Measurements from ENCODE around the gene MTHFD1L.

- TF ChIP-seq, protein P1, sequence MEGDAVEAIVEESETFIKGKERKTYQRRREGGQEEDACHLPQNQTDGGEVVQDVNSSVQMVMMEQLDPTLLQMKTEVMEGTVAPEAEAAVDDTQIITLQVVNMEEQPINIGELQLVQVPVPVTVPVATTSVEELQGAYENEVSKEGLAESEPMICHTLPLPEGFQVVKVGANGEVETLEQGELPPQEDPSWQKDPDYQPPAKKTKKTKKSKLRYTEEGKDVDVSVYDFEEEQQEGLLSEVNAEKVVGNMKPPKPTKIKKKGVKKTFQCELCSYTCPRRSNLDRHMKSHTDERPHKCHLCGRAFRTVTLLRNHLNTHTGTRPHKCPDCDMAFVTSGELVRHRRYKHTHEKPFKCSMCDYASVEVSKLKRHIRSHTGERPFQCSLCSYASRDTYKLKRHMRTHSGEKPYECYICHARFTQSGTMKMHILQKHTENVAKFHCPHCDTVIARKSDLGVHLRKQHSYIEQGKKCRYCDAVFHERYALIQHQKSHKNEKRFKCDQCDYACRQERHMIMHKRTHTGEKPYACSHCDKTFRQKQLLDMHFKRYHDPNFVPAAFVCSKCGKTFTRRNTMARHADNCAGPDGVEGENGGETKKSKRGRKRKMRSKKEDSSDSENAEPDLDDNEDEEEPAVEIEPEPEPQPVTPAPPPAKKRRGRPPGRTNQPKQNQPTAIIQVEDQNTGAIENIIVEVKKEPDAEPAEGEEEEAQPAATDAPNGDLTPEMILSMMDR (conservative IDR thresholded peaks at IDR 0.05), result no peak
- no peak for TF ChIP-seq ZFX (IDR thresholded peaks at IDR 0.05)
Measured at GRCh38 chr6:151012321-151013294, 147.1 kb downstream of the MTHFD1L start.

All from C4-2B (cell line).